ENCODE data around the gene BEND3. TPM values are rescaled to one million over a fixed set of nuclear protein-coding genes. Genes with fewer than 3 reads are reported as not detected.

The BEND3 gene
- total and polyA plus RNA-seq, 10 of the 15 experiments (the other 5 are each of a cell fraction or from before 2014, with no cell fraction given), result 1.1 to 9.0 (median 3.6) TPM

GRCh38 chr6:107082045-107082444, 33.3 kb downstream of the BEND3 start:
- TF ChIP-seq NBN (IDR thresholded peaks at IDR 0.05), result no peak
- TF ChIP-seq CTCF (IDR thresholded peaks at IDR 0.05 in 2 of 3, conservative IDR thresholded peaks at IDR 0.05 in 1 of 3; ENCODE audit: control insufficient read depth in 2 of 3, extremely low read depth in 1 of 3, insufficient read depth in 1 of 3, low read depth in 3 of 3, low read length in 3 of 3), result peak in 1 of 3 experiments; percentile 10; a peak in 1 of 6 replicates
- TF ChIP-seq MLLT1 (IDR thresholded peaks at IDR 0.05), result no peak
- TF ChIP-seq E2F4 (IDR thresholded peaks at IDR 0.05; ENCODE audit: low read depth, low read length), result no peak
- TF ChIP-seq SMC3 (IDR thresholded peaks at IDR 0.05; ENCODE audit: borderline replicate concordance, low read length), result no peak
- Histone ChIP-seq H3K9ac (ENCODE audit: control insufficient read depth, insufficient read depth, low read length) (no peak overlapping the region), H3K79me2 (ENCODE audit: control insufficient read depth, insufficient read depth, low read length) (no peaks in the 10 kb centered on the region), H3K4me2 (ENCODE audit: control insufficient read depth, insufficient read depth) (no peak overlapping the region), H3K4me3 (no peak overlapping the region), H3K36me3 (ENCODE audit: control insufficient read depth in 2 of 2, insufficient read depth in 2 of 2, low read length in 1 of 2) (no peaks in the 10 kb centered on the region), H2AFZ (ENCODE audit: control insufficient read depth, low read depth, low read length) (no peak overlapping the region), H3K4me1 (ENCODE audit: control insufficient read depth, insufficient read depth, low read length) (peaks cover 10% of the 10 kb centered on the region; the same call in 1 of the 2 replicates), H3K27ac (ENCODE audit: control insufficient read depth, insufficient read depth) (no peak overlapping the region), H3K27me3 (replicated peaks in 1 of 2; ENCODE audit: control insufficient read depth in 2 of 2, insufficient read depth in 2 of 2, low read length in 1 of 2) (no peaks in the 10 kb centered on the region), H4K20me1 (ENCODE audit: control insufficient read depth, insufficient read depth) (no peaks in the 10 kb centered on the region), H3K9me3 (replicated peaks; ENCODE audit: control insufficient read depth, insufficient read depth, low read length) (peaks cover 4% of the 10 kb centered on the region; the same call in 2 of the 3 replicates)
- FAIRE-seq (peak; percentile 71), DNase-seq (ENCODE audit: low read depth, low spot score) (no peak), ATAC-seq (no peak)
- ChIA-PET POLR2A (no interaction called here), SMC1A (ENCODE audit: uncharacterized antibody, unreplicated experiment) (interaction anchor here (0.9 kb wide), 1 partner anchor 13 kb away, joined by 3 read pairs; no protein-coding TSS in a partner anchor), CTCF (interaction anchor here (0.7 to 2.0 kb wide), 4 partner anchors 12 to 32 kb away, joined by 3 to 8 read pairs (median 4); no protein-coding TSS in a partner anchor), RAD21 (ENCODE audit: unreplicated experiment) (interaction anchor here (0.8 to 1.6 kb wide), 2 partner anchors 17 to 32 kb away, joined by 3 to 5 read pairs; no protein-coding TSS in a partner anchor)
- intact Hi-C loops (cut with micrococcal nuclease; ENCODE audit: unreplicated experiment) (no loop called here), in situ Hi-C loops (cut with MboI) (no loop called here)
- WGBS (ENCODE audit: insufficient coverage, insufficient replicate concordance, low lambda C conversion rate, missing lambda C conversion rate), result 78% methylated on average over 4 of the region's 4 CpGs
- no TSS peak for BruUV-seq (replicated peaks)

Measured in GM12878 (cell line).